Left lung (tissue), 10 donors: ENCODE results near the gene PTPRM. TPM values are rescaled to one million over a fixed set of nuclear protein-coding genes. Genes with fewer than 3 reads are reported as not detected.
A peak's percentile ranks its signal among the peaks of the same experiment; 100 is the strongest.

Experiments
- ATAC-seq: fragments of 200-7000 bp; cut with Tn5 transposase; one replicate; pipeline ENCODE4 v1.9.1; 2020; ENCODE audit warnings: moderate library complexity
- DNase-seq, 4 donors: peaks; one replicate each; pipeline ENCODE4 v3.0.0-alpha.2; 2013 to 2020
- H3K27ac ChIP-seq, 2 donors: fragments of 200-600 bp; sonication (generic) in 1 of 2; one replicate each; pipeline versions ENCODE4 v1.5.0 to v1.8.0; 2020 to 2021
- H3K27me3 ChIP-seq, 2 donors: fragments of 200-600 bp; sonication (generic) in 1 of 2; one replicate each; pipeline versions ENCODE4 v1.5.0 to v1.8.0; 2020 to 2021
- H3K36me3 ChIP-seq, 2 donors: fragments of 200-600 bp; sonication (generic) in 1 of 2; one replicate each; pipeline versions ENCODE4 v1.5.0 to v1.8.0; 2020 to 2021
- H3K4me1 ChIP-seq, 2 donors: fragments of 200-600 bp; one replicate each; pipeline ENCODE4 v1.8.0; 2021
- H3K4me3 ChIP-seq, 2 donors: fragments of 200-600 bp; sonication (generic) in 1 of 2; one replicate each; pipeline versions ENCODE4 v1.5.0 to v1.8.0; 2020 to 2021; ENCODE audit warnings: mild to moderate bottlenecking in 1 of 2
- H3K9me3 ChIP-seq, 2 donors: fragments of 200-600 bp; sonication (generic) in 1 of 2; one replicate each; pipeline versions ENCODE4 v1.5.0 to v1.8.0; 2020 to 2021
- CTCF ChIP-seq, 2 donors: fragments of 200-600 bp; sonication (generic) in 1 of 2; IDR thresholded peaks; one replicate each; pipeline versions ENCODE4 v1.5.0 to v1.8.0; 2021; ENCODE audit warnings: antibody characterized with exemption in 2 of 2
- intact Hi-C, 2 donors: fragments of 100-400 bp; cut with DNase I; formaldehyde crosslinking; loops; one replicate each; pipeline versions ENCODE4 v1.11.2 to v1.14.2; 2022
- polyA plus RNA-seq, 6 donors: library from polyadenylated mRNA; unstranded; fragments of 120-200 nt; gene quantifications; one replicate each; pipeline ENCODE4 v1.2.1, GENCODE V29; 2013; ENCODE audit not compliant: insufficient read length in 6 of 6
- total RNA-seq, 2 donors: library from RNA; stranded (reverse); fragmentation: NEBNext Ultra II Directional; extraction: Animal tissue kit (Norgen Biotek cat#: 25700); gene quantifications; one replicate each; pipeline ENCODE4 v1.2.1, GENCODE V29; 2021
- donor health status: DM: no; HTN: yes; CAD: no.
- donor health status: DM: no; HTN: no; CAD: no.

Gene PTPRM
- total and polyA plus RNA-seq, 8 donors: 76.4 to 99.6 (median 90.1) TPM

GRCh38 chr18:7844017-7844416, 276.9 kb downstream of the PTPRM start:
- Histone ChIP-seq H3K4me3 (no peak overlapping the region), H3K27ac (no peak overlapping the region), H3K9me3 (peaks cover 4 to 13% of the 10 kb centered on the region in 2 donors), H3K27me3 (no peaks in the 10 kb centered on the region), H3K36me3 (no peaks in the 10 kb centered on the region), H3K4me1 (peaks cover 3 to 6% of the 10 kb centered on the region in 2 donors)
- DNase-seq (no peak), ATAC-seq (no peak)
- intact Hi-C loops: no loop called here
- TF ChIP-seq CTCF (IDR thresholded peaks at IDR 0.05): no peak

- ATAC-seq: no peak
- Histone ChIP-seq H3K4me1 (peaks cover 3 to 6% of the 10 kb centered on the region in 2 donors), H3K27ac (no peak overlapping the region), H3K4me3 (no peak overlapping the region), H3K27me3 (no peaks in the 10 kb centered on the region), H3K9me3 (peaks cover 4 to 13% of the 10 kb centered on the region in 2 donors), H3K36me3 (no peaks in the 10 kb centered on the region)
- intact Hi-C loops: no loop called here
- no peak for DNase-seq
- no peak for TF ChIP-seq CTCF (IDR thresholded peaks at IDR 0.05)
Observed at GRCh38 chr18:7844418-7844817, 277.3 kb downstream of the PTPRM start.

GRCh38 chr18:7846335-7846734, 279.2 kb downstream of the PTPRM start:
- Histone ChIP-seq H3K9me3 (peaks cover 4 to 13% of the 10 kb centered on the region in 2 donors), H3K4me3 (no peak overlapping the region), H3K4me1 (peaks cover 0 to 3% of the 10 kb centered on the region in 2 donors), H3K27ac (no peak overlapping the region), H3K36me3 (no peaks in the 10 kb centered on the region), H3K27me3 (no peaks in the 10 kb centered on the region)
- no peak for DNase-seq
- no peak for ATAC-seq
- TF ChIP-seq CTCF (IDR thresholded peaks at IDR 0.05): no peak
- intact Hi-C loops: no loop called here

GRCh38 chr18:7847357-7848053, 280.4 kb downstream of the PTPRM start:
- intact Hi-C loops: no loop called here
- TF ChIP-seq CTCF (IDR thresholded peaks at IDR 0.05): no peak
- Histone ChIP-seq H3K9me3 (peaks cover 4 to 13% of the 10 kb centered on the region in 2 donors), H3K27me3 (no peaks in the 10 kb centered on the region), H3K36me3 (no peaks in the 10 kb centered on the region), H3K4me1 (peaks cover 0 to 3% of the 10 kb centered on the region in 2 donors), H3K4me3 (no peak overlapping the region), H3K27ac (no peak overlapping the region)
- no peak for ATAC-seq
- DNase-seq: no peak

- H3K36me3 ChIP-seq: no peaks in the 10 kb centered on the region
- DNase-seq (peak in 1 of 4 donors; percentile 58), ATAC-seq (peak; percentile 49)
- no peak for TF ChIP-seq CTCF (IDR thresholded peaks at IDR 0.05)
- no peak overlapping the region for H3K27ac ChIP-seq
- no peaks in the 10 kb centered on the region for H3K27me3 ChIP-seq
- intact Hi-C loops: no loop called here
- peaks cover 4 to 13% of the 10 kb centered on the region in 2 donors for H3K9me3 ChIP-seq
- no peak overlapping the region for H3K4me3 ChIP-seq
- H3K4me1 ChIP-seq: peaks cover 0 to 3% of the 10 kb centered on the region in 2 donors
Observed at GRCh38 chr18:7848054-7848412, 280.9 kb downstream of the PTPRM start.
